ENCODE measurements around the gene ZNF275.

ZNF275 gene

DNA sequence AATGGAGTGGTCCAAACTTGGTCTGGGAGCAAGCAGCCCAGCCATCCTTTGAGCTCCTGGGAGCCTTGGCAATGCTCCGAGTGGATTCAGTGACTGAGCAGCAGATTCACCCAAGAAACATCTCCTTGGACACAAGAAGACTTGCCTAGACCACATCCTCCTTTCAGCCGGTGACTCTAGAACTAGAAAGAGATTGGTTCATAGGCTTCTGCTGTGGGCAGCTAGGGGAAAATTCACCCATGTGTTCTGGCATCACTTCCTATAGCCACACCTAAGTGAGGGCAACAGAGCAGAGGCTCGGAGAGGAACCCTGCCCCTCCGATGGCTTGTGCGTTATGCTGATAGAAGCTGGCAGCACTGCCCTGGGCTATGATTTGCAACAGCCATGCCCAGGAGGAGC is 16.0 kb downstream of the ZNF275 start:
- DNase-seq (ENCODE audit: low read depth, low spot score) = no peak
- H3K4me3 ChIP-seq (ENCODE audit: low read length) = no peak overlapping the region

- DNase-seq (ENCODE audit: low read depth, low spot score) = no peak
- H3K4me3 ChIP-seq (ENCODE audit: low read length) = no peak overlapping the region
Observed at GRCh38 chrX:153351981-153352380, 18.0 kb downstream of the ZNF275 start.

GRCh38 chrX:153352858-153353257 is 18.9 kb downstream of the ZNF275 start:
- no peak overlapping the region for H3K4me3 ChIP-seq (ENCODE audit: low read length)
- DNase-seq (ENCODE audit: low read depth, low spot score) = no peak

- no peak for DNase-seq (ENCODE audit: low read depth, low spot score)
- H3K4me3 ChIP-seq (ENCODE audit: low read length) = no peak overlapping the region
Observed at GRCh38 chrX:153353416-153353815, 19.5 kb downstream of the ZNF275 start.

- no peak for DNase-seq (ENCODE audit: low read depth, low spot score)
Observed at GRCh38 chrX:153357877-153358276, 23.9 kb downstream of the ZNF275 start.

GRCh38 chrX:153361781-153362397 is 27.9 kb downstream of the ZNF275 start:
- DNase-seq (ENCODE audit: low read depth, low spot score) = no peak
- no peak overlapping the region for H3K4me3 ChIP-seq (ENCODE audit: low read length)

More at GRCh38 chrX:153357877-153358276, 23.9 kb downstream of the ZNF275 start:
- H3K4me3 ChIP-seq (ENCODE audit: low read length) = no peak overlapping the region

DNA sequence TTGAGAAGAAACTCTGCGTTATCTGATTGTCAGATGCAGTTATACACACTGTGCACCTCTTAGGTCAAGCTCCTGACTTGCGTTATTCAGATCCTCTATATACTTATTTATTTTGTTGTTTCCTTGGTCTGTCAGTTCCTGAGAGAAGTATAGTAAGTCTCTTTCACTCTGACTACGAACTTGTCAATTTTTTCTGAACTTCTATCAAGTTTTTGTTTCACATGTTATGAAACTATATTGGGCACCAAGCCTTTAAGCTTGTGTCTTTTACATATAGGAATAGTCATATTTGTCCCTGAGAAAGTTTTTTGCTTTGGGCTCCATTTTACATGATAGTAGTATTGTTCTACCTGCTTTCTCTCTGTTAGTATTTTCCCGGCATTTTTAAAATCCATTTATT is 31.7 kb downstream of the ZNF275 start:
- no peak for DNase-seq (ENCODE audit: low read depth, low spot score)
- no peak overlapping the region for H3K4me3 ChIP-seq (ENCODE audit: low read length)

GRCh38 chrX:153366119-153366518 is 32.2 kb downstream of the ZNF275 start:
- DNase-seq (ENCODE audit: low read depth, low spot score) = no peak
- no peak overlapping the region for H3K4me3 ChIP-seq (ENCODE audit: low read length)

DNA sequence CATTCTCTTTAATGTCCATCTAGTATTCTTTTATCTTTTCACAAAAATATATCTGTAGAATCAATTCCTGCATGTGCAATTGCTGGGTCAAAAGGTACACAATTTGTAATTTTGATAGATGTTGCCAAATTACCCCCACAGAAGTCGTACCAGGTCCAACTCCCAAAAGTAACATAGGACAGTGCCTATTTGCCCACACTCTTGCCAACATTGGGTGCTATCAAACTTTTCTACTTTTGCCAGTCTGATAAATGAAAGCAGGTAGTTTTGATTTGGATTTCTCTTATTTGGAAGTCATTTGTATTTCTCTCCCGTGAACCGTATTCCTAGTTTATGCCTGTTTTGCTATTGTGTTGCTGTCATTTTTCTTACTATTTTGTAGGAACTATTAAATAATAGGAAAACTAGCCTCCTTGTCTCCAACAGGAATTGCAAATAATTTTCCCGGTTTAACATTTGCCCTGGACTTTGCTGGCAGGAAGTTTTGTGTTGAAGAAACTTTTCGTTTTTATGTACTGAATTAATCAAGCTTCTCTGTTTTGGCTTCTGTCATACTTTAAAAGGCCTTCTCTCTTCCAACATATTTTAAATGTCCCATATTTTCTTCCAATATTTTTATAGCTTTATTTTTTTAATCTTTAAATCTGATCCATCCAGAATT is 33.1 kb downstream of the ZNF275 start:
- no peak overlapping the region for H3K4me3 ChIP-seq (ENCODE audit: low read length)
- no peak for DNase-seq (ENCODE audit: low read depth, low spot score)

DNA sequence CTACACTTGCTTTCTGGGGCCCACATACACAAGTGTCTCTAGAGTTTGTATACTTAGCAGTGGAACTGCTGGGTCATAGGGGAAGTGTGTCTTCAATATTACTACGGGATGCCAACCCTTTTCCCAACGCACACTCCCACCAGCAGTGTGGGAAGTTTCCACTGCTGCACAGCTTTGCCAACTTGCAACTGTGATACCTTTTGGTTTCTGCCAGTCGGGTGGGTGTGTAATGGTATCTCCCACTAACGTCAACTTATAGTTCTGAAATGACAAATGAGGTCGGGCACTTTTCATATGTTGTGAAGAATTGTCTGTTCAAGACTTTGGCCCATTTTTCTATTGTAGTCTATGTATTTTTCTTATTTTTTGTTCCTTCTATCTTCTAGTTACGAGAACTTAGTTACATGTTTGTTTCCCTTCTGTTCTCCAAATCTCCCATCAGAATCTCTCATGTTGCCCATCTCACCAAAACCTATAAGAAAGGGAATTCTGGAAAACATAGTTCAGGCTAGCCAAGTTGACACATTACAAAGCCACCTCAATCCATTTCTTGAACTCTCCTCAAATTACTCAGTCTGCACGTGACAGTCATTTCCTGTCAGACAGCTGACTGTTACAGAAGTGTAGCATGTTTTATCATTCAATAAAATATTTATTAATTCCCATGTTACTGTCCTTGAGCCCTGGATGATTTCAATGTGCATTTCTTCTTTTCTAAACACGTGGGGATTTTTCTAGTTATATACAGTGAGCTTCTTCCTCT is 36.5 kb downstream of the ZNF275 start:
- DNase-seq (ENCODE audit: low read depth, low spot score) = no peak
- H3K4me3 ChIP-seq (ENCODE audit: low read length) = no peak overlapping the region

DNA sequence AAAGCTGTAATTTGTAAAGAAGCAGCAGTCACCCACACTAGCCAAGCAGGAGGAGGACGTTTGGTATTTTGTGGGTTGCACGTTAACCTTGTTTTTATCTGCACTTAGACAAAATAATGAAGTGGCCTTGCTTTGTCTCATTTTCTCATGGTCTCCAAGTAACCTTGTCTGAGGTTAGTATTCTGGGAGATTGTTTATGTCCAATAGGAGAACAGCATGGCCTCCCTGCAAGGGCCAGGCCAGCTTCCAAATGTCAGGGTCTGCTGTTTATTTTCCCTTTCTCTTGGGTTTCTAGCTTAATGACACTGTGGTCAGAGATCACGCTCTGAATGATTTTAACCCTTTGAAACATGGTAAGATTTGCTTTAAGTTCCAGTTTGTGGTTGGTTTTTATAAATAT is 37.3 kb downstream of the ZNF275 start:
- H3K4me3 ChIP-seq (ENCODE audit: low read length) = no peak overlapping the region
- DNase-seq (ENCODE audit: low read depth, low spot score) = no peak

DNA sequence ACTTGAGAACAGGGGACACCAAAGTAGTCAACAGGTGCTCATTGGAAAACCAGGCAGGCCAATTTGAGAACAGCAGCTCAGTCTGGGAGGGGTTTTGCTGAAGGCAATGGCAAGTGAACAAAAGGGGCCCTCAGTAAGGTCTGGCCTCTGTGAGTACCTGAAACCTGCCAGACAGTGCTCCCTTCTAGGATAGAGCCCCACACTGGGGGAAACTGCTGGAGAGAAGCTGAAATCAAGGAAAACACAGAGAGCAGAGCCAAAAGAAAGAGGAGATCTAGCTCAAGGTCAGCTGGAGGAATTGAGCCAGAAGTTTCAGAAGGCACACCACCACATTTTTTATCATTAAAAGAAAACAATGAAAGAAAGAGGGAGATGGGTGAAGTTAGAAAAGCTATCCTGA is 39.0 kb downstream of the ZNF275 start:
- no peak overlapping the region for H3K4me3 ChIP-seq (ENCODE audit: low read length)
- no peak for DNase-seq (ENCODE audit: low read depth, low spot score)

DNA sequence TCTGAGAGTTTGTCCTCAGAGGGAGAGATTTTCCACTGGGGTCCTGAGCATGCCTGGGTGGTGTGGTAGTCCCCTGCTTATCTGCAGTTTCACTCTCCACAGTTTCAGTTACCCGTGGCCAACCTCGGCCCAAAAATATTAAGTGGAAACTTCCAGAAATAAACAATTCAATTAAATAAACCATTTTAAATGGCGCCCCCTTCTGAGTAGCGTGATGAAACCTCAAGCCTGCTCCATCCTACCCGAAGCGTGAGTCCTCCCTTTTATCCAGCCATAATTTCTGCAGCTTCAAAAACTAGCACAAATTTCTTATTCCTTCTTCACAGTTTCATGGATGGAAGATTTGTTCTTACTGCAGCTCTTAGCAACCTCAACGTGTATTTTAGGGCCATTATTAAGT is 40.5 kb downstream of the ZNF275 start:
- DNase-seq (ENCODE audit: low read depth, low spot score) = no peak
- H3K4me3 ChIP-seq (ENCODE audit: low read length) = no peak overlapping the region

GRCh38 chrX:153375571-153375970 is 41.6 kb downstream of the ZNF275 start:
- H3K4me3 ChIP-seq (ENCODE audit: low read length) = no peak overlapping the region
- no peak for DNase-seq (ENCODE audit: low read depth, low spot score)

GRCh38 chrX:153377727-153378126 is 43.8 kb downstream of the ZNF275 start:
- DNase-seq (ENCODE audit: low read depth, low spot score) = no peak
- no peak overlapping the region for H3K4me3 ChIP-seq (ENCODE audit: low read length)

GRCh38 chrX:153378607-153379006 is 44.7 kb downstream of the ZNF275 start:
- no peak for DNase-seq (ENCODE audit: low read depth, low spot score)
- no peak overlapping the region for H3K4me3 ChIP-seq (ENCODE audit: low read length)

DNA sequence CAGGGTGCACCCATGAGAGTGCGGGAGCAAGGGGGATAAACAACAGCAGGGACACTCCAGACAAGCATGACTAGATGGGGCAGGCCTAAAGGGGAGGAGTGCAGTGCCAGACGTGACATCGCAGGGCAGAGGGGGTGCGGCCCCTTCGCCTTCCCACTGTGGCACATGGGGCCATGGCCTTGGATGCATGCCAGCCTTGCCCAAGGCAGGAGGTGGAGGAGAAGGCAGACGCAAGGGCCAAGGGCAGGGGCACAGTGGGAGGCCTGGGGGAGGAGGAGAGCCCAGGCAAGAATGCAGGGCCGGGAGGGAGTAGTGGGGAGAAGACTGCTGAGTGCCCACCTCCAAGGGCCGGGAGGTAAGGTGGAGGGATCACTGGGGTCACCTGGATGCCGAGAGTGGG is 45.6 kb downstream of the ZNF275 start:
- H3K4me3 ChIP-seq (ENCODE audit: low read length) = no peak overlapping the region
- no peak for DNase-seq (ENCODE audit: low read depth, low spot score)

DNA sequence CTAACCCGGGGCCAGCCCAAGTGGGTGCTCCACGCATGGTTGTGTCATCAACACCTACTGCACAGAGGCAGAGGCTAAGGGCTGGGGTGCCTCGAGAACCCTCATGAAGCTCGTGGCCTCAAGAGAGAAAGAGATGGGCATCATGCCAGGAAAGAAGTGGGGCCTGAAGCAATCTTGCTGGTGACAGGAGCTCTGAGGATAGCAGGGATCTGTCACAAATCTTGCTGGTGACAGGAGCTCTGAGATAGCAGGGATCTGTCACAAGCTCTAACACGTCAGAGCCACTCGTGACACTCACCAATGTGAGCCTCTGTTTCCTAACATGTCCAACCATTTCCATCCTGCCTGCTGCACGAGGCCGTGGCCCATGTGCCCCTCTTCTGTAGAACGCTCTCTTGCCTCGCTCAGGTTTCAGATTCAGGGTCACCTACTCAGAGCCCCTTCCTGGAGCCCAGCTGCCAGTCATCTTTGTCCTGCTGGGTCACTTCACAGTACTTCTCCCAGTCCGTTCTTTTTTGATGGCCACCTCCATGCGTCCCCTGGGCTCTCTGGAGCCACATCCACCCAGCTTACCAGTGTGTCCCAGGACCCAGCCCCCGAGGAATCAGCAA is 46.1 kb downstream of the ZNF275 start:
- no peak overlapping the region for H3K4me3 ChIP-seq (ENCODE audit: low read length)
- no peak for DNase-seq (ENCODE audit: low read depth, low spot score)

DNA sequence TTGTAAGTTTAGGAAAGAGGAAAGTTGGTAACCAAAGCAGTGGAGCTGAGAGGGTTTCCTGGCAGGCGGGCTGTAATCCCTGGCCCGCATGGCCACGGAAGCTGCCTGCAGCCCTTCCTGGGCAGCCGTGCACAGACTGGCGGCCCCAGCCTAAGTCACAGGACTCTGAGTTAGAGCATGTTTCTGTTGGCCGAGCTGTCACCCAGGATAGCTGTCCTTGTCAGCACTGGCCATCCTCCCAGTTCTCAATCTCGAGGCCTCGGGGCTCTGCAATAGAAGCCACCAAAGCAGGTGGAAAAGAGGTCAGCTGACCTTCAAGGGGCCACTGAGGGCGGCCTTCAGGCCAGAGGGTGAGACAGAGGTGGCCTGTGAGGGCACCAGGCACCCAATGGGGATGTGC is 46.7 kb downstream of the ZNF275 start:
- no peak overlapping the region for H3K4me3 ChIP-seq (ENCODE audit: low read length)
- DNase-seq (ENCODE audit: low read depth, low spot score) = no peak
